CD4-positive, alpha-beta T cell (primary cell): ENCODE results near the gene NLK. TPM values are rescaled to one million over a fixed set of nuclear protein-coding genes. Genes with fewer than 3 reads are reported as not detected.

ENCODE experiments used
- ATAC-seq: fragments of 200-7000 bp; cut with Tn5 transposase; one replicate; pipeline ENCODE4 v1.10.0; 2022; ENCODE audit warnings: mild to moderate bottlenecking; ENCODE audit not compliant: poor library complexity
- CTCF ChIA-PET: fragments of 350-600 bp; sonication (Branson Sonifier 250); formaldehyde crosslinking; loops from one replicate; lab custom pipeline; 2021; ENCODE audit warnings: antibody characterized with exemption, inconsistent platforms; lab: Charles Lee
- POLR2A ChIA-PET: fragments of 350-600 bp; sonication (Branson Sonifier 250); formaldehyde crosslinking; loops from one replicate; lab custom pipeline; 2021; ENCODE audit warnings: antibody characterized with exemption, inconsistent platforms; lab: Charles Lee
- DNase-seq, 14 experiments: peaks; one replicate each; pipeline ENCODE4 v3.0.0-alpha.2; 2013 to 2020; ENCODE audit warnings: mixed read lengths in 2 of 14
- H3K27ac ChIP-seq, 2 donors: one replicate each; pipeline versions ENCODE4 v1.5.1 to v1.7.0; 2013; ENCODE audit warnings: low read length in 2 of 2, low read depth in 1 of 2, mild to moderate bottlenecking in 1 of 2
- H3K27me3 ChIP-seq, 2 experiments: 1 replicate in 1 of 2; 2 replicates in 1 of 2; pipeline versions ENCODE4 v1.6.1 to v1.7.0; 2013; ENCODE audit warnings: low read length in 2 of 2, control low read depth in 1 of 2, mild to moderate bottlenecking in 1 of 2, moderate library complexity in 1 of 2; ENCODE audit not compliant: insufficient read depth in 2 of 2, control insufficient read depth in 1 of 2
- H3K36me3 ChIP-seq: one replicate; pipeline ENCODE4 v1.6.1; 2013; ENCODE audit warnings: low read length, control low read depth; ENCODE audit not compliant: insufficient read depth
- H3K4me1 ChIP-seq: one replicate; pipeline ENCODE4 v1.6.1; 2013; ENCODE audit warnings: low read length, control low read depth; ENCODE audit not compliant: insufficient read depth
- H3K4me3 ChIP-seq: one replicate; pipeline ENCODE4 v1.5.1; 2013; ENCODE audit warnings: mild to moderate bottlenecking, low read length, moderate library complexity
- H3K9me3 ChIP-seq, 2 experiments: 1 replicate in 1 of 2; 2 replicates in 1 of 2; pipeline versions ENCODE4 v1.6.1 to v1.7.0; 2013; ENCODE audit warnings: low read length in 2 of 2, mild to moderate bottlenecking in 2 of 2, control low read depth in 1 of 2, moderate library complexity in 1 of 2; ENCODE audit not compliant: control insufficient read depth in 1 of 2, insufficient read depth in 1 of 2
- H3K27ac Mint-ChIP-seq: one replicate; pipeline ENCODE4 v1.8.0; 2020; ENCODE audit warnings: mixed read lengths
- H3K27me3 Mint-ChIP-seq: one replicate; pipeline ENCODE4 v1.8.0; 2021; ENCODE audit warnings: mixed read lengths
- H3K36me3 Mint-ChIP-seq: one replicate; pipeline ENCODE4 v1.8.0; 2021; ENCODE audit warnings: low read depth, mixed read lengths
- H3K4me1 Mint-ChIP-seq: one replicate; pipeline ENCODE4 v1.8.0; 2021; ENCODE audit warnings: low read depth, mixed read lengths
- H3K4me3 Mint-ChIP-seq: one replicate; pipeline ENCODE4 v1.8.0; 2020; ENCODE audit warnings: mild to moderate bottlenecking, mixed read lengths
- H3K9me3 Mint-ChIP-seq: one replicate; pipeline ENCODE4 v1.8.0; 2020; ENCODE audit warnings: mixed read lengths
- intact Hi-C, 2 experiments: fragments of 100-400 bp; cut with DNase I in 1 of 2; cut with micrococcal nuclease in 1 of 2; formaldehyde crosslinking; loops; one replicate each; pipeline versions ENCODE4 v1.15.1 to v1.9.0; 2023 to 2025; cut with DNase I, micrococcal nuclease
- total RNA-seq, 174 experiments: library from RNA in 2 of 174; stranded (reverse) in 2 of 174; gene quantifications; one replicate each; pipeline ENCODE4 v1.2.3 and lab custom pipeline; 2021 to 2026
- TF ChIP-seq, protein P1 (sequence below): fragments of 200-600 bp; IDR thresholded peaks from one replicate; pipeline ENCODE4 v1.8.0; 2022; ENCODE audit warnings: antibody characterized with exemption, mild to moderate bottlenecking

NLK gene
- total RNA-seq, 2 experiments from 2014 or later = 6.8 to 7.7 TPM

DNA sequence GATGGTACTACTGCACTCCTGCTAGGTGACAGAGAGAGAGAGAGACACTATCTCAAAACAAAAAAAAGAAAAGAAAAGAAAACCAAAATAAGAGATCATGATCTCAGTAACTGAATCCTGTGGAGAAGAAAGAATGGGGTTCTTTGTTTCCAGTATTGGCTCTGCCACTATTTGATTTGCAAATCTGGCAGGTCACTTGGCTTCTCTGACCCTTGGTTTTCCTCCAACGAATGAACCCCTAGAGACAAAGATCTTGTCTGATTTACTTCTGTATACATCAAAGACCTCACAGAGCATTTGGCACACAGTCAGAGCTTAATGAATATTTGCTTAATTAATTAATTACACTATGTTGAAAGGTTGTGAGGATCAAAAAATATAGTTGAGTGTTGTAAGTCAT, 47.9 kb upstream of the NLK start:
- H3K36me3 ChIP-seq = no peaks in the 10 kb centered on the region
- intact Hi-C loops = no loop called here
- no peak overlapping the region for H3K27ac Mint-ChIP-seq
- CTCF ChIA-PET = no interaction called here
- DNase-seq = no peak
- no peaks in the 10 kb centered on the region for H3K4me1 ChIP-seq
- peaks cover 5 to 19% of the 10 kb centered on the region in 2 experiments for H3K27me3 ChIP-seq
- no peaks in the 10 kb centered on the region for H3K9me3 Mint-ChIP-seq
- no peak overlapping the region for H3K4me3 Mint-ChIP-seq
- H3K4me3 ChIP-seq = no peak overlapping the region
- ATAC-seq = no peak
- TF ChIP-seq, protein P1, sequence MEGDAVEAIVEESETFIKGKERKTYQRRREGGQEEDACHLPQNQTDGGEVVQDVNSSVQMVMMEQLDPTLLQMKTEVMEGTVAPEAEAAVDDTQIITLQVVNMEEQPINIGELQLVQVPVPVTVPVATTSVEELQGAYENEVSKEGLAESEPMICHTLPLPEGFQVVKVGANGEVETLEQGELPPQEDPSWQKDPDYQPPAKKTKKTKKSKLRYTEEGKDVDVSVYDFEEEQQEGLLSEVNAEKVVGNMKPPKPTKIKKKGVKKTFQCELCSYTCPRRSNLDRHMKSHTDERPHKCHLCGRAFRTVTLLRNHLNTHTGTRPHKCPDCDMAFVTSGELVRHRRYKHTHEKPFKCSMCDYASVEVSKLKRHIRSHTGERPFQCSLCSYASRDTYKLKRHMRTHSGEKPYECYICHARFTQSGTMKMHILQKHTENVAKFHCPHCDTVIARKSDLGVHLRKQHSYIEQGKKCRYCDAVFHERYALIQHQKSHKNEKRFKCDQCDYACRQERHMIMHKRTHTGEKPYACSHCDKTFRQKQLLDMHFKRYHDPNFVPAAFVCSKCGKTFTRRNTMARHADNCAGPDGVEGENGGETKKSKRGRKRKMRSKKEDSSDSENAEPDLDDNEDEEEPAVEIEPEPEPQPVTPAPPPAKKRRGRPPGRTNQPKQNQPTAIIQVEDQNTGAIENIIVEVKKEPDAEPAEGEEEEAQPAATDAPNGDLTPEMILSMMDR = no peak
- no peak overlapping the region for H3K27ac ChIP-seq
- peaks cover 31% of the 10 kb centered on the region for H3K27me3 Mint-ChIP-seq
- no peaks in the 10 kb centered on the region for H3K4me1 Mint-ChIP-seq
- POLR2A ChIA-PET = no interaction called here
- H3K36me3 Mint-ChIP-seq = no peaks in the 10 kb centered on the region
- H3K9me3 ChIP-seq = no peaks in the 10 kb centered on the region

DNA sequence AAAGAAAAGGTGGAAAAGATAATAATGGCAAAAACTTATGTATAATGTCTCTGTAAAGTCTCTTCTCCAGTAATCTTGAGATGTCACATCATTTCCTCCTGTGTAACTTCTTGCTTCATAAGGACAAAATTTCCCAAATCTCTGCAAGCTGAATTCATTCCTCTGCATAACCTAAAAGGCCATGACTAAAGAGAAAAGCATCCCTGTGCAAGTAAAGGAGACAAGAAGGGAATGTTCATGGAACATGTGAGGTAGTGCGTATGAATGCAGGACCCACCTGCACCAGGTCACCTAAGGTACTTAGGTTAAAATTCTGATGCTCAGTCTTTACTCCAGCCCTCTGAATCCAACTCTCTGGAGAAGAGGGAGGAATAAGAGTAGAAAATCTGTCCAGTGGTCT, 46.9 kb upstream of the NLK start:
- Histone ChIP-seq H3K9me3 (no peaks in the 10 kb centered on the region), H3K36me3 (no peaks in the 10 kb centered on the region), H3K27me3 (peaks cover 5 to 20% of the 10 kb centered on the region in 2 experiments), H3K4me1 (no peaks in the 10 kb centered on the region), H3K27ac (no peak overlapping the region), H3K4me3 (no peak overlapping the region)
- ChIA-PET CTCF (no interaction called here), POLR2A (no interaction called here)
- peaks cover 32% of the 10 kb centered on the region for H3K27me3 Mint-ChIP-seq
- no peaks in the 10 kb centered on the region for H3K4me1 Mint-ChIP-seq
- no peak overlapping the region for H3K4me3 Mint-ChIP-seq
- TF ChIP-seq, protein P1 = no peak
- H3K9me3 Mint-ChIP-seq = no peaks in the 10 kb centered on the region
- intact Hi-C loops = no loop called here
- no peaks in the 10 kb centered on the region for H3K36me3 Mint-ChIP-seq
- ATAC-seq (no peak), DNase-seq (no peak)
- H3K27ac Mint-ChIP-seq = no peak overlapping the region

DNA sequence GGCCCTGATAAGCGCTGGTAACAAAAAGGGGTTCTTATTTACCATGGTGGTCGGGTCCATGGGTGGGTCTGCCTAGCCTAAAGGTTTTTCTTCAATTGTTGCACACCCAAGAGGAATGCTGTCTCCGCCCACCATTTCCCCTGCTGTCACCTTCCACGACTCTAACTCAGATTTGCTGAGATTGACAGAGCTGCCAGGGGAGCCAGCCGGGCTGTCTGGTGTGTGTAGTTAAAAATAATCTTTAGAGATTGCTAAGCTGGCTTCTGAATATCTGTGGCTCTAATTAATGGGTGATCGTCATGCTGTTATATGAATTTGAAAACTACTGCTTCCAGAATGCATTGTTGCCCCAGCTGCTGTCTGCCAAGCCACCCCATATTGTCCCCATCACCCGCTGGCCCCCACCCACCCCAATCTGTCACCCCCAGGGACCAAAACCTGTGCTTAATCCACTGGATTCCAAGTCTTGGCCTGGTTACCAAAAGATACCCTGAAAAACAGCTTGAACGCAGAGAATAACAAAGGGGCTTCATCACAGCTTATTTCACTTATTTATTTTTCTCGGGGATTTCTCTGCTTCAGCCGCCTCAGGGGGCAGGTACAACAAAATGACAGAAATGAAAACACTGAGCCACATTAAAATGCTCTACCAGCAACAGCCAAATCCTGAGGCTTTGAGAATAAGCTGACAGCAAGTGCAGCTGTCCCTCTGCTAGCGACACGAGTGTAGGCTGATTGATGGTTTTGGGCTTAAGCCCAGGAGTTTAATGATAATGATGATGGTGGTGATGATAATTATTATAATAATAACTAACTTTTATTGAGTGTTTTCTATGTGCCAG, 46.1 kb upstream of the NLK start:
- CTCF ChIA-PET = no interaction called here
- Histone ChIP-seq H3K4me1 (no peaks in the 10 kb centered on the region), H3K27me3 (peaks cover 5 to 20% of the 10 kb centered on the region in 2 experiments), H3K36me3 (no peaks in the 10 kb centered on the region), H3K27ac (no peak overlapping the region), H3K9me3 (no peaks in the 10 kb centered on the region), H3K4me3 (no peak overlapping the region)
- no peak overlapping the region for H3K27ac Mint-ChIP-seq
- H3K4me3 Mint-ChIP-seq = no peak overlapping the region
- no peak for ATAC-seq
- no peaks in the 10 kb centered on the region for H3K4me1 Mint-ChIP-seq
- no peak for DNase-seq
- no peaks in the 10 kb centered on the region for H3K9me3 Mint-ChIP-seq
- H3K27me3 Mint-ChIP-seq = peaks cover 34% of the 10 kb centered on the region
- no peaks in the 10 kb centered on the region for H3K36me3 Mint-ChIP-seq
- intact Hi-C loops = no loop called here
- TF ChIP-seq, protein P1 = no peak
- POLR2A ChIA-PET = no interaction called here
